ENCODE results near the gene DMPK. TPM values are rescaled to one million over a fixed set of nuclear protein-coding genes. Genes with fewer than 3 reads are reported as not detected.
A peak's percentile ranks its signal among the peaks of the same experiment; 100 is the strongest.

The DMPK gene, protein sequence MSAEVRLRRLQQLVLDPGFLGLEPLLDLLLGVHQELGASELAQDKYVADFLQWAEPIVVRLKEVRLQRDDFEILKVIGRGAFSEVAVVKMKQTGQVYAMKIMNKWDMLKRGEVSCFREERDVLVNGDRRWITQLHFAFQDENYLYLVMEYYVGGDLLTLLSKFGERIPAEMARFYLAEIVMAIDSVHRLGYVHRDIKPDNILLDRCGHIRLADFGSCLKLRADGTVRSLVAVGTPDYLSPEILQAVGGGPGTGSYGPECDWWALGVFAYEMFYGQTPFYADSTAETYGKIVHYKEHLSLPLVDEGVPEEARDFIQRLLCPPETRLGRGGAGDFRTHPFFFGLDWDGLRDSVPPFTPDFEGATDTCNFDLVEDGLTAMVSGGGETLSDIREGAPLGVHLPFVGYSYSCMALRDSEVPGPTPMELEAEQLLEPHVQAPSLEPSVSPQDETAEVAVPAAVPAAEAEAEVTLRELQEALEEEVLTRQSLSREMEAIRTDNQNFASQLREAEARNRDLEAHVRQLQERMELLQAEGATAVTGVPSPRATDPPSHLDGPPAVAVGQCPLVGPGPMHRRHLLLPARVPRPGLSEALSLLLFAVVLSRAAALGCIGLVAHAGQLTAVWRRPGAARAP
- 25.1 and 30.5 TPM in 2 replicates for total RNA-seq (2014; rRNA removed; shearing (Covaris generic))

- no peak for DNase-seq (ENCODE audit: low spot score)
Measured at GRCh38 chr19:45782162-45782691, at the start of gene DMPK. Gene DMPK, minus strand, starts transcription at chr19:45782490. Its CDS starts 138 bp downstream, at chr19:45782352.

GRCh38 chr19:45828945-45829344, 46.7 kb upstream of the DMPK start:
- DNase-seq (ENCODE audit: low spot score) = no peak

GRCh38 chr19:45828523-45828922, 46.2 kb upstream of the DMPK start:
- DNase-seq (ENCODE audit: low spot score) = no peak

GRCh38 chr19:45827459-45828093, 45.3 kb upstream of the DMPK start:
- DNase-seq (ENCODE audit: low spot score) = no peak

- DNase-seq (ENCODE audit: low spot score) = no peak
Measured at GRCh38 chr19:45826934-45827333, 44.6 kb upstream of the DMPK start.

GRCh38 chr19:45825917-45826893, 43.9 kb upstream of the DMPK start:
- no peak for DNase-seq (ENCODE audit: low spot score)

DNA sequence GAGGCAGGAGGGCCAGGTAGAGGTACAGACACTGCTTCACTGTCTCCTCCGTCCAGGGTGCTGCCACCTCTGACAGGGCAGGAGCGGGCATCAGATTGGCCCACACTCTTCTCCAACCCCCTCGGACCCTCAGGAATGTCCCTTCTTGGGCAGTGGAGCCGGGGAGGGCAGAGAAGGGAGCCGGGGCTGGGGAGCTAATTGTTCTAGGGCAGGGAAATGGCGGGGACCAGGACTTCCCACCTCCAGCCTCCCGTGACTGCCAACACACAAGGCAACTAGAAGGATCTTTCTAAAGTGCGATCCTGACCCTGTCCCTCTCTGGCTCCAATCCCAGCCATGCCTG, 42.9 kb upstream of the DMPK start:
- no peak for DNase-seq (ENCODE audit: low spot score)

DNA sequence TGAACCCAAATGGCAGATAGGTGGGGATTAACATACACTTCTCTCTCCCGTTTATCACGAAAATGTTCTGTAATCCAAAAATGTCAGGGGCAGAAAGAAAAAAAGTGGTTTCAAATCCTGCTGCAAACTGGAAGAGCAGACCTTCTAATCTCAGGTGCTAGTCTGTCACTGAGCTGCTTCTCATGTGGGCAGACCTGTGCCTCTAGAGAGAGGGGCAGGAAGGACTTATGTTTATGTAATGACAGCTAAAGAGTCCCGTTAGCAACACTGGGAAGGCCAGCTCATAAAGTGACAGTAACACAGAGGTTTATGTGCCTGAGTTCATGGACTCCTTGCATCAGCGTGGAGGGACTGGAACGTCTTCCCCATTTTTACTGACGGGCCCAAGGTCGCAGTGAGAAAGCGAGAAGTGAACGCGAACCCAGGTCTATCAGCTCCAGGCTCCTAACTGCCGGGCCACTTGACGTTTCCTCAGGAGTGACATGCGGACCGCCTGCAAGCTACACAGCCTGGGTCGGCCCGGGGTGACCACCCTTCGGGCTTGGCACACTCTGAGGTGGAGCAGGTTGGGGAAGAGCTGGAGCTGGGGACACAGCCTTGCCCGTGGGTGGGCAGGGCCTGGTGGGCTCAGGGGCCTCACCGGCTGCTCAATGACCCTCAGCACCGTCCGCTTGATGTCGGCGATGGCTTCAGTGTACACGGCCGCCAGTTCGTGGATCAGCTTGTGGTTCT, 42.4 kb upstream of the DMPK start:
- DNase-seq (ENCODE audit: low spot score) = no peak

GRCh38 chr19:45824041-45824471, 41.8 kb upstream of the DMPK start:
- no peak for DNase-seq (ENCODE audit: low spot score)

GRCh38 chr19:45823182-45823581, 40.9 kb upstream of the DMPK start:
- no peak for DNase-seq (ENCODE audit: low spot score)

DNA sequence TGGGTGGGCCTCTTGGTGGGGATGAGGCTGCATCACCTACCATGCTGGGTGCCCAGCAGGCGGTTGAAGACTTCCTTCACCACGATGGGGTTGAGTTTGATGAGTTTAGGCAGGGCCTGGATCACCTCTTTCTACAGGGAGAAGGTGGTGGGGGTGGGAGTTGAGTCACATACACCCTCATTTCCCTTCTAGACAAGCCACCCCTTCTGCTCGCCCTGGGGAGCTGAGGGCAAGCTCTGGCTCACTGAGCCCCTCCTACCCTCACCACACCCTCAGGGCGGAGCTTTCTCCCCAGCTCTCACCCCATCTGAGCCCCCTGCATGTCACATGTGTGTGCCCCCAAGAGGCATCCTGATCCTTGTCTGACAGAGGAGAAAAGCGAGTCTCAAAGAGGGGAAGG, 40.4 kb upstream of the DMPK start:
- no peak for DNase-seq (ENCODE audit: low spot score)

- no peak for DNase-seq (ENCODE audit: low spot score)
Measured at GRCh38 chr19:45821570-45821969, 39.3 kb upstream of the DMPK start.

DNA sequence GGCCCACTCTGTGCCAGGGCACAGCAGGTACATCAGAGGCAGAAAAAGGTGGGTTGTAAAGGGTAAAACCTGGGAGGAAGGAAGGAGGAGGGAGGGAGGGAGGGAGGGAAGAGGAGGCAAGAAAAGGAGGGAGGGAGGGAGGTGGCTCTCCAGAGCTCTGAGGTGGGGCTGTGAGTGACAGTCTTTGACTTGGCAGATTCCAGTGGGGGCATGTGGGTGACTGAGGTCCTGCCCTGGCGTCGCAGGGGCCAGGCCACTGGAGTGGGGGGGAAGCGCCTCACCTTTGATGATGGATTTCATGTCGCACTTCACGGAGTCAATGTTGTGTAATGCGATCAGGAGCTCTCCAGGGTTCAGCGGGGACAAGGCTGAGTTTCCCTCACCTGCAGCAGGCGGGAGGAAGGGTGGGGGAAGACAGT, 38.8 kb upstream of the DMPK start:
- no peak for DNase-seq (ENCODE audit: low spot score)

DNA sequence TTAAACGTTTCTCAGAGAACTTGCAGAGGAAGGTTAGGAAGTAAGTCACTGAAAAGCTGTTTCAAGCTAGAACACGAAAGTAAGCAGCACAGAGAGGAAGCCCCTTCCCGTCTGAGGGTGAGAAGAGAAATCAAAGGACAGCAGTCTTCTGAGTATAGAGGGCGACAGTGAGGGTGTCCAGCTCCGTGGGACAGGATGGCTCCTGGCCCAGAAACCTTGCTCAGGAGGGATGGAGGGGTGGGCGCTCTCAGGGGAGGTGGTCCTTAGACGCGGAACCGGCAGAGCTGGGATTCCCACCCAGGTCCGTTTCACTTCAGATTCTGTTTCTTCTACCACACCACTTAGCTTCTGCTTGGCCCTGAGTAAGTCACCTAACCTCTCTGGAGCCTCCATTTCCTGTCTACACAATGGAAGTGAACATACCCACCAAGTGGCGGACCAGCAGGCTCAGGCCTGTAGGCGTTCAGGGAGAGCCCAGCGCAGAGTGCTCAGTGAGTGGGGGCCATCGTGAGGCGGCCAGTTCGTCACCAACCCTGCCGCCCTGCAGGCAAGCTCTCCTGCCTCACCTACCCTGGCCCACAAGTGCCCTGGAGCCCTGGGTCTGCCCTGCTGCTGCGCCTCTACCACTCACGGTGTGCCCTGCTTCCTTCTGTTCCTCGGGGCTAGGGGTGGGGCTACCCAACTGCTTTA, 38.3 kb upstream of the DMPK start:
- DNase-seq (ENCODE audit: low spot score) = no peak

GRCh38 chr19:45819769-45820168, 37.5 kb upstream of the DMPK start:
- DNase-seq (ENCODE audit: low spot score) = no peak

GRCh38 chr19:45817725-45818301, 35.5 kb upstream of the DMPK start:
- DNase-seq (ENCODE audit: low spot score) = no peak

DNA sequence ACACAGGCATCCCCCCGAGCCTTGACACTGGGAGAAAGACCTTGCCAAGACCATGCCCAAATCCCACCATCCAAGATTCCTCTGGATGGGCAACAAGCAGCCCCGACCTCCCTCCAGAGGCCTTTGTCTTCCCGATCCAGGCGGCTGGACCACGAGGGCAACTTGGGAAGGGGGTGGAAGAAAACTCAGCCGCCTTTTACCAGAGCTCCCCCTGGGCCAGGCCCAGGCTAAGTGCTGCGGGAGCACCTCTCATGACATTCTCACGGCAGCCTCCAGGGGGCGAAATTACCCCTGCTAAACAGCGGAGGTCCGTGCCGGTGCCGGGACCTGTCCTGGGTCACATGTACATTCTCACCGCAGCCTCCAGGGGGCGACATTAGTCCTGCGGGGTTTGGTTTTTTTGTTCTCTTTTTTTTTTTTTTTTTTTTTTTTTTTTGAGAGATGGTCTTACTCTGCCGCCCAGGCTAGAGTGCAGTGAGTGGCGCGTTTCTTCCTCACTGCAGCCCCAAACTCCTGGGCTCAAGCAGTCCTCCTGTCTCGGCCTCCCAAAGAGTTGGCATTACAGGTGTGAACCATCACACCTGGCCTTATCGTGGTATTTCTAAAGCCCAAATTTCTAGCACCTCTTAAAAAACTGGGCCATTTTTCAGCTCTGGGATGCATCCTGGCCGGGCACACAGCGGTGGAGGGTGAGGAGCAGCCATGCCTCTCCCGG, 34.9 kb upstream of the DMPK start:
- DNase-seq (ENCODE audit: low spot score) = peak; percentile 70

- no peak for DNase-seq (ENCODE audit: low spot score)
Measured at GRCh38 chr19:45816236-45817009, 34.1 kb upstream of the DMPK start.
